ENCODE measurements around the gene TMEM81.

Gene TMEM81

DNA sequence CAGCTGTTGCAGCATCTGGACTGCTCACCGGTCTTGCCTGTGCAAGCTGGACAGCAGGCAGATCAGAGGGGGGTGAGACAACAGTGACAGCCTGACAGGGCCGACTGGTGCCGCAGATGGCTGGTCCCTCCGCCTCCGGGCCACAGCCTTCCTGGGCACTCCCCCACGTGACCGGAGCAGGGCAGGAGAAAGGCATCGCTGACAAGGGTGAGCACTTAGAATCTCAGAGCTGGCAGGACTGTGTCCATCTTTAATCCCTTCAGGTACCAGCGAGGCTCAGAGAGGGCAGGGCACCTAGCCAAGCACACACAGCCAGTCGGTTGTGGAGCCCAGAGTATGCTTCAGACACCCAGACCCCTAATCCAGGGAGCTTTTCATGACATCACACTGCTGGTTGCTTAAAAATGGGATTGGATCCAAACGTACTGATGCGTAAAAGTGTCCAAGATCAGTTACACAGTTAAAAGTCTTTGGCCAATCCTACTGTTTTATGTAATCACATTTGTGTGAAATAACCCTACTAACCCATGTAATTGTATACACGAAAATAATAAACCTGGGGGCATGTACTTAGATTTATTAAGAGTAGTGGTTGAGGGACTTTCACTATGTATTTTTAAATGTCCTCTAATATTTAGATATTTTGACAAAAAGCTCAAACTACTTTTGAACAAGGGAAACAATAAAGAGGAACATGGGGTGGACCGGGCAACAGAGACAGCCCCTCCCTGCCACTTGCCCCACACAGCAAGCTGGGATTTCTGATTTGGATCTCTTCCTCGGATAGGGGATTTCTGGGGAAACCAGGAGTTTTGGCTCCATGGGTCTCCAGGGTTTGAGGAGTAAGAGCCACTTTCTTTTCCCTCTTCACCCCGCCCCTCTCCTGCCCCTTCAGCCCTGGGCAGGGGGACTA lies 42.0 kb downstream of the TMEM81 start:
- no peak overlapping the region for H3K4me3 ChIP-seq (ENCODE audit: low read length)
- H3K27ac ChIP-seq (ENCODE audit: low read depth, low read length) = no peak overlapping the region
- H3K4me1 ChIP-seq (ENCODE audit: control insufficient read depth, low read length) = no peaks in the 10 kb centered on the region
- no peaks in the 10 kb centered on the region for H3K9me2 ChIP-seq (replicated peaks; ENCODE audit: control insufficient read depth, low read length)
- H3F3A ChIP-seq (ENCODE audit: control insufficient read depth, insufficient read depth) = no peaks in the 10 kb centered on the region
- H3K9me3 ChIP-seq (ENCODE audit: control insufficient read depth, insufficient read depth, low read length) = no peaks in the 10 kb centered on the region
- TF ChIP-seq EZH2phosphoT487 (IDR thresholded peaks at IDR 0.05; ENCODE audit: borderline replicate concordance, low read length) = no peak
- TF ChIP-seq, protein P1, sequence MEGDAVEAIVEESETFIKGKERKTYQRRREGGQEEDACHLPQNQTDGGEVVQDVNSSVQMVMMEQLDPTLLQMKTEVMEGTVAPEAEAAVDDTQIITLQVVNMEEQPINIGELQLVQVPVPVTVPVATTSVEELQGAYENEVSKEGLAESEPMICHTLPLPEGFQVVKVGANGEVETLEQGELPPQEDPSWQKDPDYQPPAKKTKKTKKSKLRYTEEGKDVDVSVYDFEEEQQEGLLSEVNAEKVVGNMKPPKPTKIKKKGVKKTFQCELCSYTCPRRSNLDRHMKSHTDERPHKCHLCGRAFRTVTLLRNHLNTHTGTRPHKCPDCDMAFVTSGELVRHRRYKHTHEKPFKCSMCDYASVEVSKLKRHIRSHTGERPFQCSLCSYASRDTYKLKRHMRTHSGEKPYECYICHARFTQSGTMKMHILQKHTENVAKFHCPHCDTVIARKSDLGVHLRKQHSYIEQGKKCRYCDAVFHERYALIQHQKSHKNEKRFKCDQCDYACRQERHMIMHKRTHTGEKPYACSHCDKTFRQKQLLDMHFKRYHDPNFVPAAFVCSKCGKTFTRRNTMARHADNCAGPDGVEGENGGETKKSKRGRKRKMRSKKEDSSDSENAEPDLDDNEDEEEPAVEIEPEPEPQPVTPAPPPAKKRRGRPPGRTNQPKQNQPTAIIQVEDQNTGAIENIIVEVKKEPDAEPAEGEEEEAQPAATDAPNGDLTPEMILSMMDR (IDR thresholded peaks at IDR 0.05; ENCODE audit: low read depth, low read length, poor library complexity, severe bottlenecking) = no peak
- H3K79me2 ChIP-seq (ENCODE audit: control insufficient read depth, low read length) = no peaks in the 10 kb centered on the region
- no peaks in the 10 kb centered on the region for H3K36me3 ChIP-seq (ENCODE audit: control insufficient read depth, low read length)
- no peak overlapping the region for H3K4me2 ChIP-seq (ENCODE audit: low read length)
- no peaks in the 10 kb centered on the region for H4K20me1 ChIP-seq (ENCODE audit: control insufficient read depth, insufficient read depth, low read depth, low read length)
- peaks cover 37% of the 10 kb centered on the region for H3K27me3 ChIP-seq (ENCODE audit: control insufficient read depth, low read length)

DNA sequence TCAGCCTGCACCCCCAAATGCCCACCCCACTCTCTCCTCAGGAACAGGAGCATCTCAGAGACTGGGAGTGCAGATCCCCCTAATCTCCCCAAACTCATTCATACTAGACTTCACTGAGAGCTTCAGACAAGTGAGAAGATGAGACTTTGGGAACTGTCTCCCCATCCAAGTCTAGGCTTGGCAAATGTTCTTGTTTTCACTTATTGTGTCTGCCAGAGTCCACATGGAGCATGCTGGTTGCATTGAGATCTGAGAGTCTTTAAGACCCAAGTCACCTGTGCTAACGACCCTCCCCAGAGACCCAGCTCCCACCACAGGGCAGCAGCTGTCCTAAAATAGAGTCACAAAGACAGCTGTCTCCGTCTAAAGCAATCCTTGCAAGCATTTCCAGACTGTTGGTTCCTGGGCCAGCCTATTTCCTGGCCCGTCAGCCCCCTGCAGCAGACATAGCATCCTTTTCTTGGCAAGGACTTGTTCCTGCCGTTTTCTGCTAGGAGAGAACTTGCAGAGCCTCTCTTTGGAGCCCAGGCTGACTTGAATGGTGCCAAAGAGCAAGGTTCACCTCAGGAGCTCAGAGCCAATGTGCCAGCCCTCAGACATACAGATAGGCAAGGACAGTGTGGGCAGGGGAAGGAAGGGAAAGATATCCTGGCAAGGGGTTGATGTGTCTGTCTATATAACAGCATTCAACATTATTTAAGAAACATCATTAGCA lies 43.1 kb downstream of the TMEM81 start:
- Histone ChIP-seq H3K9me2 (replicated peaks; ENCODE audit: control insufficient read depth, low read length) (no peaks in the 10 kb centered on the region), H3F3A (ENCODE audit: control insufficient read depth, insufficient read depth) (no peaks in the 10 kb centered on the region), H3K4me1 (ENCODE audit: control insufficient read depth, low read length) (no peaks in the 10 kb centered on the region), H3K9me3 (ENCODE audit: control insufficient read depth, insufficient read depth, low read length) (no peaks in the 10 kb centered on the region), H4K20me1 (ENCODE audit: control insufficient read depth, insufficient read depth, low read depth, low read length) (no peaks in the 10 kb centered on the region), H3K27ac (ENCODE audit: low read depth, low read length) (no peak overlapping the region), H3K27me3 (ENCODE audit: control insufficient read depth, low read length) (peaks cover 34% of the 10 kb centered on the region), H3K4me3 (ENCODE audit: low read length) (no peak overlapping the region), H3K4me2 (ENCODE audit: low read length) (no peak overlapping the region), H3K36me3 (ENCODE audit: control insufficient read depth, low read length) (no peaks in the 10 kb centered on the region), H3K79me2 (ENCODE audit: control insufficient read depth, low read length) (no peaks in the 10 kb centered on the region)
- TF ChIP-seq EZH2phosphoT487 (IDR thresholded peaks at IDR 0.05; ENCODE audit: borderline replicate concordance, low read length) = no peak
- TF ChIP-seq, protein P1 (IDR thresholded peaks at IDR 0.05; ENCODE audit: low read depth, low read length, poor library complexity, severe bottlenecking) = no peak

DNA sequence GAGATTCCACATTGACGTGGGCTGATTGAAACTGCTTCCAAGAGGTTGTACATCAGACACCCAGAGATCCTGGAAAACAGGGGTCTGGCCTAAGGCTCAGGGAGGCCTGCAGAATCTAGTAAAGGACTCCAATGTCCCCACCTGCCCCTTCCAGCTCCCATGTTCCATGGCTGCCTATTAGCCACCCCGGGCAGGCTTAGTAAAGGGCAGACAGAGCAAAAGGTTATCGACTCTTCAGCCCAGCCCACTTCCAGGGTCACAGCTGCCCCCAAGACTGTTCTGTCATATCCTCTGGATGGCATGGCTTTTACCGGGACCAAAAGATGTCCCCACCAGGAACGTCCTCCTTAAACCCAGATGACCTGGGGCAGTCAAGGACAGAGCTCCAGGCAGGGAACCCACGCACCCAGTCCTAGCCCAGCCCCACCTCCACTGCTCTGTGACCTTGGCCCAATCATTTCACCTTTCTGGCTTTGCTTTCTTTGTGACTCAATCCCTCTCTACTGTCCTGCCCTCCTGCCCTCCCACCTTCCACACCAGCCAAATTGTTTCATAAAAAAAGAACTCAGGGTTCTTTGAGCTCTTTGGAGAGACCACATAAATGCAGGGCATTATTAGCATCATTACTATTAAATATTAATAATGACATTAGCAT lies 46.0 kb downstream of the TMEM81 start:
- TF ChIP-seq, protein P1 (IDR thresholded peaks at IDR 0.05; ENCODE audit: low read depth, low read length, poor library complexity, severe bottlenecking) = no peak
- TF ChIP-seq EZH2phosphoT487 (IDR thresholded peaks at IDR 0.05; ENCODE audit: borderline replicate concordance, low read length) = no peak
- Histone ChIP-seq H3K27me3 (ENCODE audit: control insufficient read depth, low read length) (peaks cover 20% of the 10 kb centered on the region), H3K4me2 (ENCODE audit: low read length) (no peak overlapping the region), H3K4me1 (ENCODE audit: control insufficient read depth, low read length) (no peaks in the 10 kb centered on the region), H3K4me3 (ENCODE audit: low read length) (no peak overlapping the region), H3K9me2 (replicated peaks; ENCODE audit: control insufficient read depth, low read length) (no peaks in the 10 kb centered on the region), H3K27ac (ENCODE audit: low read depth, low read length) (no peak overlapping the region), H4K20me1 (ENCODE audit: control insufficient read depth, insufficient read depth, low read depth, low read length) (no peaks in the 10 kb centered on the region), H3K79me2 (ENCODE audit: control insufficient read depth, low read length) (no peaks in the 10 kb centered on the region), H3F3A (ENCODE audit: control insufficient read depth, insufficient read depth) (no peaks in the 10 kb centered on the region), H3K36me3 (ENCODE audit: control insufficient read depth, low read length) (no peaks in the 10 kb centered on the region), H3K9me3 (ENCODE audit: control insufficient read depth, insufficient read depth, low read length) (no peaks in the 10 kb centered on the region)
